SKM-1 (cell line): ENCODE data around the gene ST13.
"Not testable (repeated sequence)": the region's sequence is repeated elsewhere in the genome, so short reads cannot be mapped to it uniquely, and the experiment has no call there.

Experiments used
- DNase-seq: peaks from one replicate; lab custom pipeline; 2025; ENCODE audit not compliant: unreplicated experiment; lab: John Stamatoyannopoulos, UW

Gene ST13

GRCh38 chr22:40844951-40845350 lies 11.5 kb downstream of the ST13 start:
- no peak for DNase-seq

DNA sequence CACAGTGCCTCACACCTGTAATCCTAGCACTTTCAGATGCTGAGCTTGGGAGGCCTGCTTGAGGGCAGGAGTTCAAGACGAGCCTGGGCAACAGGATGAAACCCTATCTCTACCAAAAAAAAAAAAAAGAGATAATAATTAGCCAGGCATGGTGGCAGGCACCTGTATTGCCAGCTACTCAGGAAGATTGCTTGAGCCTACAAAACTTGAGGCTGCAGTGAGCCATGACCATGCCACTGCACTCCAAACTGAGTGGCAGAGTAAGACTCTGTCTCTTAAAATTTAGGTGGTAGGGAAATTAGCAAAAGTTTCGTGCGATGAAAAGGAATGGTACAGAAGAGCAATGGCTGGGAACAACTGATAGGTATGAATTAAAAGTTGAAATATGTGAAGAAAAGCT lies 18.0 kb downstream of the ST13 start:
- DNase-seq, result no peak

GRCh38 chr22:40834619-40835018 lies 21.8 kb downstream of the ST13 start:
- no peak for DNase-seq

DNA sequence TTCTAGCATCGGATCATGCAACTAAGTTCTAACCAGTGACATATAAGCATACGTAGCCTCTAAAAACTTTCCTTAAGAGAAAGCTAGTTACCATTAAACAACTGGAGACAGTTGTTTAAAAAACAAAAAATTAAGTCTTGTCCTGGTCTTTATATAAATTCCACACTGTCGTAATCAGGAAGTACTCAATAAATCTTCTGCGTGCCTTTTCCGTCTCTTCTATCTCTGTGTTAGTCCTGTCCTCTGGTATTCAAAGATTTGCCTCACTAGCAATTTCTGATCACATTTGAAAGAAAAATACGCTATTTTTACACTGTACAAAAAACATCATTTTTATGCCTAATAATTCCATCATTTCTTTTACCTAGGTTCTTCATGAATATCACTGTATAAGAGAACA lies 27.3 kb downstream of the ST13 start:
- DNase-seq, result no peak

GRCh38 chr22:40826984-40827741 lies 29.3 kb downstream of the ST13 start:
- no peak for DNase-seq

DNA sequence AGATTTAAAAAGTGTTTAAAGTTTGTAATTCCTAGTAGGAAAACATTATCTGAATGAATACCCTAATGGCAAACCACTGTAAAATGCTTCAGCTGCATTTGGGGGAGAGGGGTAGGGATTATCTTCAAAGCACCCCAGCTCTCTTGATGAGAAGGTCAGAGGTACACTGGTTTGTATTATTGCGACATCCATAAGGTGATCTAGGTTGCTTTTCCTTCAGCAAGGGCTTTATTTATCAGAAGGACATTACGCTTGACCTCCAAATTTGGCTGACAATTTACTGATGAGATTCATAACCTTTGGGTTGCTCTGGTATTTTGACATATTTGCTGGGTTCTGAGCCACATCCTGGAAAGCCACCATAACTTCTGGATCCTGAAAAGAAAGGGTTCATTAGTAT lies 30.1 kb downstream of the ST13 start:
- not testable (repeated sequence) for DNase-seq

GRCh38 chr22:40823426-40823825 lies 33.0 kb downstream of the ST13 start:
- no peak for DNase-seq

- no peak for DNase-seq
These were observed 36.8 kb downstream of the ST13 start for GRCh38 chr22:40819599-40820140.

GRCh38 chr22:40818747-40819598 lies 37.5 kb downstream of the ST13 start, which contains the start of gene SLC25A17:
SLC25A17 (minus strand) TSS chr22:40819346; CDS start chr22:40819248, 98 bp downstream.
- peak; percentile 66 for DNase-seq

GRCh38 chr22:40818192-40818746 lies 38.2 kb downstream of the ST13 start:
- no peak for DNase-seq

GRCh38 chr22:40817737-40818136 lies 38.7 kb downstream of the ST13 start:
- no peak for DNase-seq

DNA sequence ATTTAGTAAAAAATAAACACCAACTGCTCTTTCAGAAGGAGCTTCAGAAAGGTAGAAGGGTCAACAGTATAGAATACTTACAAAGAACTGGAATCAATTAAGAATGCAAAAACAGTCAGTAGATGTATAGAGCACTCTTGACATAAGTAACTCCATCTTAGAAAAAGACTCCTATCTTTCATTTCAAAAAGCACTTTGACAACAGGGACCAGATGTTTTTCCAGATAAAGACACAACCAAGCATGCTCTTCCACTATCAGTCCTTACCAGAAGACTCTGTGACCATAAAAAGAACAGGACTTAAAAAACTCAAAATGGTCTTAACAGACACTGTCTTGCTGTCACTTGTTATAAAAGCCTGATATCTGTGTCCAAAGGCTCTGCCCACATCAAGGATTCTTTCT lies 42.5 kb downstream of the ST13 start:
- DNase-seq, result no peak

GRCh38 chr22:40808018-40808841 lies 48.2 kb downstream of the ST13 start:
- DNase-seq, result no peak

GRCh38 chr22:40806711-40807110 lies 49.7 kb downstream of the ST13 start:
- no peak for DNase-seq

- no peak for DNase-seq
These were observed 50.7 kb downstream of the ST13 start for GRCh38 chr22:40805699-40806203.

DNA sequence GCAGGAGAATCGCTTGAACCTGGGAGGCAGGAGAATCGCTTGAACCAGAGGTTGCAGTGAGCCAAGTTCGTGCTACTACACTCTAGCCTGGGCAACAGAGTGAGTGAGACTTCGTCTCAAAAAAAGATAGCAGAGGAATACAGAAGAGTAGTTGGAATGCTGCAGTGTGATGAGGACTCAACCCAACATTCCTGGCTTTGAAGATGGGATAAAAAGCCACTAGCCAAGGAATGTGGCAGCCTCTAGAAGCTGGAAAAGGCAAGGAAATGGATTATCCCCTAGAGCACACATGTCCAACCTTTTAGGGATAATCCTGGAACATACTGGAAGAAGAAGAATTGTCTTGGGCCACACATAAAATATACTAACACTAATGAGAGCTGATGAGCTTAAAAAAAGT lies 51.2 kb downstream of the ST13 start:
- DNase-seq, result no peak

GRCh38 chr22:40803321-40803720 lies 53.1 kb downstream of the ST13 start:
- no peak for DNase-seq

- no peak for DNase-seq
These were observed 57.4 kb downstream of the ST13 start for GRCh38 chr22:40799008-40799407.

DNA sequence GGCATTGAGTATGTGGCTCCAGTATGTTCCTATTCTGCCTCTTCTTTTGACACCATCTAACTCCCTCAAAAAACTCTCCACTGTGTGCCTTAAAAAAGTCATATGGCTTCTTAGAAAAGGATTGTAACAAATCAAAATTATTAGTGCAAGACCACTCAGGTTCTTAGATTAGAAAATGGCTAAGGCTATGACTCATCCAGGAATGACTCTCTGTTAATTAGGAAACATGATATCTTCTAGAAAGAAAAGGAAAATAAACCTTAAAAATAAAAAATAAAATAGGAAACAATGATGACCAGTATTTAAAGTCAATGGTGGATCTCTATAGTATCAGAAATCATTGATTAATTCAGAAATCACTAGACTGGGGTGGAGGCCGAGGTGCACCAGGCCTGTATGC lies 59.0 kb downstream of the ST13 start:
- DNase-seq, result no peak

GRCh38 chr22:40792451-40792850 lies 64.0 kb downstream of the ST13 start:
- no peak for DNase-seq

GRCh38 chr22:40791241-40791640 lies 65.2 kb downstream of the ST13 start:
- DNase-seq, result no peak
